DOHH2 (cell line): Measurements from ENCODE around the gene TMEM63B.

Experiments used
- CTCF ChIP-seq: fragments of 200-600 bp; sonication (generic); IDR thresholded peaks from one replicate; pipeline ENCODE4 v1.5.1; 2014; ENCODE audit warnings: antibody characterized with exemption, mild to moderate bottlenecking, low read depth, low read length; ENCODE audit not compliant: poor library complexity, severe bottlenecking
- EZH2phosphoT487 ChIP-seq: fragments of 200-600 bp; sonication (generic); IDR thresholded peaks from 2 replicates; pipeline ENCODE4 v1.6.1; 2017; ENCODE audit warnings: borderline replicate concordance, mild to moderate bottlenecking, antibody characterized with exemption, low read length, moderate library complexity, mixed read lengths

GRCh38 chr6:44113414-44113813, 13.9 kb upstream of the TMEM63B start:
- TF ChIP-seq CTCF: peak; percentile 35
- TF ChIP-seq EZH2phosphoT487: no peak
